DOHH2 (cell line): Measurements from ENCODE around the gene SLC6A1.

Experiments
- EZH2phosphoT487 ChIP-seq: fragments of 200-600 bp; sonication (generic); IDR thresholded peaks from 2 replicates; pipeline ENCODE4 v1.6.1; 2017; ENCODE audit warnings: borderline replicate concordance, mild to moderate bottlenecking, antibody characterized with exemption, low read length, moderate library complexity, mixed read lengths
- TF ChIP-seq, protein P1 (sequence below): fragments of 200-600 bp; sonication (generic); IDR thresholded peaks from one replicate; pipeline ENCODE4 v1.5.1; 2014; ENCODE audit warnings: antibody characterized with exemption, mild to moderate bottlenecking, low read depth, low read length; ENCODE audit not compliant: poor library complexity, severe bottlenecking

DNA sequence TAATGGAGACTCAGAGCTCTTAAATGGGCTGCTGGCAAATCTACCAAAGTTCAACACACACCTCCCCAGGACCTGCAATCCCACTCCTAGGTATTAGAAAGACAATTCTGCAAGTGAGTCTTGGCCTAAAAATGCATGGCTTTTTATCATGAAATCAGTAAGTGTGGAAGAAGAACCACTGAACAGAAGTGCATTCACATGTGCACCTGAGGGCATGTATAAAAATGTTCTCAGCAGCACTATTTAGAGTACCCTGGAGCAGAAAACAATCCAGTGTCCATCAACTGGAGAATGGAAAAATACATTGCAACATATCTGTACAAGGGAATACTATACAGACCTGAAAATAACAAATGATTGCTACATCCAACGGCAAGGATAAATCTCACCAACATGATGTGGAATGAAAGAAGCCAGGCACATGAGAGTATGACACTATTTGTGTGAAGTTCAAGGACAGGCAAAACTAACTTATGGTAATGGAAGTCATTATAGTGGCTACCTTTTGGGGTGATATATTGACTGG is 8.1 kb upstream of the SLC6A1 start:
- TF ChIP-seq, protein P1, sequence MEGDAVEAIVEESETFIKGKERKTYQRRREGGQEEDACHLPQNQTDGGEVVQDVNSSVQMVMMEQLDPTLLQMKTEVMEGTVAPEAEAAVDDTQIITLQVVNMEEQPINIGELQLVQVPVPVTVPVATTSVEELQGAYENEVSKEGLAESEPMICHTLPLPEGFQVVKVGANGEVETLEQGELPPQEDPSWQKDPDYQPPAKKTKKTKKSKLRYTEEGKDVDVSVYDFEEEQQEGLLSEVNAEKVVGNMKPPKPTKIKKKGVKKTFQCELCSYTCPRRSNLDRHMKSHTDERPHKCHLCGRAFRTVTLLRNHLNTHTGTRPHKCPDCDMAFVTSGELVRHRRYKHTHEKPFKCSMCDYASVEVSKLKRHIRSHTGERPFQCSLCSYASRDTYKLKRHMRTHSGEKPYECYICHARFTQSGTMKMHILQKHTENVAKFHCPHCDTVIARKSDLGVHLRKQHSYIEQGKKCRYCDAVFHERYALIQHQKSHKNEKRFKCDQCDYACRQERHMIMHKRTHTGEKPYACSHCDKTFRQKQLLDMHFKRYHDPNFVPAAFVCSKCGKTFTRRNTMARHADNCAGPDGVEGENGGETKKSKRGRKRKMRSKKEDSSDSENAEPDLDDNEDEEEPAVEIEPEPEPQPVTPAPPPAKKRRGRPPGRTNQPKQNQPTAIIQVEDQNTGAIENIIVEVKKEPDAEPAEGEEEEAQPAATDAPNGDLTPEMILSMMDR = no peak
- no peak for TF ChIP-seq EZH2phosphoT487
